Panc1 (cell line): Measurements from ENCODE around the gene WAPL. TPM values are rescaled to one million over a fixed set of nuclear protein-coding genes. Genes with fewer than 3 reads are reported as not detected.

Source experiments
- ATAC-seq: fragments of 200-7000 bp; cut with Tn5 transposase; 2 replicates; pipeline ENCODE4 v1.9.1; 2020; ENCODE audit warnings: mild to moderate bottlenecking, moderate library complexity
- BruUV-seq: library from RNA; stranded (reverse); fragments of 400-500 nt; replicated peaks from 2 replicates; lab custom pipeline; 2021; lab: Mats Ljungman, UMichigan
- CTCF ChIA-PET: fragments of 300-600 bp; sonication (Branson Sonifier 250); formaldehyde crosslinking; loops from one replicate; lab custom pipeline; 2022; ENCODE audit warnings: antibody characterized with exemption; lab: Charles Lee
- POLR2A ChIA-PET: fragments of 300-600 bp; sonication (Branson Sonifier 250); formaldehyde crosslinking; loops from one replicate; lab custom pipeline; 2022; ENCODE audit warnings: antibody characterized with exemption; lab: Charles Lee
- DNase-seq: peaks from one replicate; pipeline ENCODE4 v3.0.0-alpha.2; 2010; ENCODE audit warnings: low read depth, low spot score
- H3K27ac ChIP-seq: 2 replicates; pipeline ENCODE4 v1.5.1; 2011; ENCODE audit warnings: mild to moderate bottlenecking, low read length, inconsistent platforms
- H3K27me3 ChIP-seq: fragments of 200-500 bp; sonication (Bioruptor generic); 2 replicates; pipeline ENCODE4 v1.6.0; 2014; ENCODE audit warnings: low read length, inconsistent platforms; ENCODE audit not compliant: control insufficient read depth, insufficient read depth
- H3K36me3 ChIP-seq: fragments of 200-500 bp; sonication (Bioruptor generic); 2 replicates; pipeline ENCODE4 v1.5.1; 2014; ENCODE audit warnings: inconsistent platforms, mild to moderate bottlenecking, low read length, moderate library complexity; ENCODE audit not compliant: control insufficient read depth, insufficient read depth
- H3K4me1 ChIP-seq: 2 replicates; pipeline ENCODE4 v1.5.1; 2011; ENCODE audit warnings: inconsistent platforms, mild to moderate bottlenecking, low read length, moderate library complexity; ENCODE audit not compliant: control insufficient read depth, insufficient read depth
- H3K4me3 ChIP-seq, 2 experiments: 2 replicates each; pipeline ENCODE4 v1.5.1; 2011 to 2012; ENCODE audit warnings: low read depth in 2 of 2, low read length in 2 of 2, mild to moderate bottlenecking in 2 of 2, inconsistent platforms in 1 of 2, moderate library complexity in 1 of 2
- H3K9me3 ChIP-seq: fragments of 200-500 bp; sonication (Bioruptor generic); 2 replicates; pipeline ENCODE4 v1.5.1; 2014; ENCODE audit warnings: low read depth, mild to moderate bottlenecking, inconsistent platforms, low read length, moderate library complexity; ENCODE audit not compliant: control insufficient read depth, insufficient read depth
- CTCF ChIP-seq: fragments of 450-650 bp; IDR thresholded peaks from 2 replicates; pipeline ENCODE4 v1.5.1; 2017; ENCODE audit warnings: mild to moderate bottlenecking
- POLR2AphosphoS5 ChIP-seq: IDR thresholded peaks from 2 replicates; pipeline ENCODE4 v1.6.1; 2012; ENCODE audit warnings: mild to moderate bottlenecking, low read depth, low read length, moderate library complexity
- REST ChIP-seq, 2 experiments: IDR thresholded peaks; 2 replicates each; pipeline ENCODE4 v1.6.1; 2011 to 2012; ENCODE audit warnings: low read depth in 2 of 2, control low read depth in 1 of 2, low read length in 1 of 2, mild to moderate bottlenecking in 1 of 2, moderate library complexity in 1 of 2; ENCODE audit not compliant: insufficient read depth in 1 of 2
- SIN3A ChIP-seq: IDR thresholded peaks from 2 replicates; pipeline ENCODE4 v1.6.1; 2012; ENCODE audit warnings: low read depth, mild to moderate bottlenecking, low read length, moderate library complexity, borderline replicate concordance; ENCODE audit not compliant: insufficient read depth
- TCF7L2 ChIP-seq: IDR thresholded peaks from 2 replicates; pipeline ENCODE4 v1.6.1; 2011; ENCODE audit warnings: mild to moderate bottlenecking, low read depth, low read length, inconsistent platforms
- in situ Hi-C: cut with HindIII; loops from 2 replicates; pipeline ENCODE4 v1.10.0; 2016; ENCODE audit warnings: low sequenced_read_pairs, low pct_unique_long_range_greater_than_20kb
- intact Hi-C: fragments of 100-400 bp; cut with micrococcal nuclease; formaldehyde crosslinking; loops from one replicate; pipeline ENCODE4 v1.10.0; 2022; ENCODE audit not compliant: unreplicated experiment
- total RNA-seq: library from RNA; stranded (reverse); gene quantifications from one replicate; pipeline ENCODE4 v1.2.1, GENCODE V29; 2021; ENCODE audit not compliant: unreplicated experiment

The WAPL gene
- total RNA-seq, 1 experiment from 2014 or later, result 56.2 TPM

GRCh38 chr10:86401588-86402282 is 119.9 kb downstream of the WAPL start:
- H3K9me3 ChIP-seq, result no peaks in the 10 kb centered on the region
- POLR2A ChIA-PET, result no interaction called here
- in situ Hi-C loops (no loop called here), intact Hi-C loops (no loop called here)
- no TSS peak for BruUV-seq
- H3K27me3 ChIP-seq, result no peaks in the 10 kb centered on the region
- DNase-seq (no peak), ATAC-seq (peak; percentile 0; the same call in 1 of the 2 replicates)
- peaks cover 25% of the 10 kb centered on the region for H3K4me1 ChIP-seq
- H3K4me3 ChIP-seq, result peak overlapping the region; percentile 77 to 80
- CTCF ChIA-PET, result interaction anchor here (0.7 to 1.4 kb wide), 3 partner anchors 184 to 283 kb away, joined by 3 to 6 read pairs (median 3); no protein-coding TSS in a partner anchor
- no peak overlapping the region for H3K27ac ChIP-seq
- H3K36me3 ChIP-seq, result no peaks in the 10 kb centered on the region
- no peak for TF ChIP-seq REST (IDR thresholded peaks at IDR 0.05; ENCODE audit: insufficient read depth in 1 of 2, low read depth in 2 of 2, low read length in 1 of 2)
- TF ChIP-seq TCF7L2, result no peak
- TF ChIP-seq POLR2AphosphoS5, result no peak

GRCh38 chr10:86400705-86401587 is 120.6 kb downstream of the WAPL start:
- Histone ChIP-seq H3K36me3 (no peaks in the 10 kb centered on the region), H3K4me1 (peaks cover 25% of the 10 kb centered on the region), H3K9me3 (no peaks in the 10 kb centered on the region), H3K4me3 (peak overlapping the region; percentile 77 to 80), H3K27me3 (no peaks in the 10 kb centered on the region), H3K27ac (peak overlapping the region; percentile 80)
- CTCF ChIA-PET, result interaction anchor here (1.4 kb wide), 1 partner anchor 185 kb away, joined by 6 read pairs; no protein-coding TSS in a partner anchor
- DNase-seq (no peak), ATAC-seq (peak; percentile 29)
- in situ Hi-C loops (no loop called here), intact Hi-C loops (no loop called here)
- no TSS peak for BruUV-seq
- POLR2A ChIA-PET, result no interaction called here
- TF ChIP-seq POLR2AphosphoS5, result no peak
- no peak for TF ChIP-seq SIN3A
- no peak for TF ChIP-seq TCF7L2
- TF ChIP-seq CTCF, result peak; percentile 55; the same call in 1 of the 2 replicates
- no peak for TF ChIP-seq REST (IDR thresholded peaks at IDR 0.05; ENCODE audit: insufficient read depth in 1 of 2, low read depth in 2 of 2, low read length in 1 of 2)
